K562 (cell line): ENCODE measurements around the gene SLC6A6. TPM values are rescaled to one million over a fixed set of nuclear protein-coding genes. Genes with fewer than 3 reads are reported as not detected.

Experiments used
- AFF4 ChIP-seq: sonication (generic); formaldehyde crosslinking; IDR thresholded peaks from 2 replicates; pipeline ENCODE4 v1.8.0; 2023; ENCODE audit warnings: mild to moderate bottlenecking, missing genetic modification reagents
- ARID1B ChIP-seq: fragments of 450-650 bp; IDR thresholded peaks from 2 replicates; pipeline ENCODE4 v1.6.1; 2016; ENCODE audit warnings: antibody characterized with exemption, mild to moderate bottlenecking, inconsistent platforms
- ATF6 ChIP-seq: sonication (generic); formaldehyde crosslinking; IDR thresholded peaks from 2 replicates; pipeline ENCODE4 v1.4.0; 2020; ENCODE audit warnings: mild to moderate bottlenecking, missing genetic modification reagents
- BACH1 ChIP-seq: fragments of 200-800 bp; sonication (Bioruptor generic); IDR thresholded peaks from 2 replicates; pipeline ENCODE4 v1.6.1; 2016; ENCODE audit warnings: missing genetic modification characterization, missing compliant biosample characterization
- BHLHE40 ChIP-seq: IDR thresholded peaks from 2 replicates; pipeline ENCODE4 v1.6.1; 2011; ENCODE audit warnings: low read length, improper control_type of control experiment
- ELK1 ChIP-seq: sonication (generic); formaldehyde crosslinking; IDR thresholded peaks from 2 replicates; pipeline ENCODE4 v1.8.1; 2022; ENCODE audit warnings: missing genetic modification reagents
- GTF2A2 ChIP-seq: IDR thresholded peaks from 2 replicates; pipeline ENCODE4 v1.6.1; 2016; ENCODE audit warnings: mild to moderate bottlenecking, missing genetic modification characterization, missing compliant biosample characterization
- HEY1 ChIP-seq: fragments of 250-450 bp; sonication (Bioruptor Pico); IDR thresholded peaks from 2 replicates; pipeline ENCODE4 v1.5.0; 2020; ENCODE audit warnings: mild to moderate bottlenecking, moderate library complexity, borderline replicate concordance
- KHSRP ChIP-seq: fragments of 450-650 bp; IDR thresholded peaks from 2 replicates; pipeline ENCODE4 v1.6.1; 2017
- MXI1 ChIP-seq: IDR thresholded peaks from 2 replicates; pipeline ENCODE4 v1.6.1; 2011; ENCODE audit warnings: low read depth, mild to moderate bottlenecking, improper control_type of control experiment, low read length
- RBM17 ChIP-seq: fragments of 200-400 bp; formaldehyde crosslinking; IDR thresholded peaks from 2 replicates; pipeline ENCODE4 v1.6.1; 2017; ENCODE audit warnings: low read depth, mild to moderate bottlenecking, low read length, borderline replicate concordance
- RCOR1 ChIP-seq, 2 experiments: IDR thresholded peaks; 2 replicates each; pipeline ENCODE4 v1.6.1; 2012; ENCODE audit warnings: low read depth in 2 of 2, low read length in 2 of 2, borderline replicate concordance in 1 of 2, improper control_type of control experiment in 1 of 2
- TAF15 ChIP-seq: fragments of 200-400 bp; formaldehyde crosslinking; IDR thresholded peaks from 2 replicates; pipeline ENCODE4 v1.6.1; 2017; ENCODE audit warnings: mild to moderate bottlenecking, low read depth, low read length, moderate library complexity
- ZNF316 ChIP-seq: fragments of 450-650 bp; IDR thresholded peaks from 2 replicates; pipeline ENCODE4 v1.6.1; 2016
- ZNF445 ChIP-seq: fragments of 250-450 bp; sonication (Bioruptor Pico); IDR thresholded peaks from 2 replicates; pipeline ENCODE4 v1.4.0; 2020; ENCODE audit warnings: low read depth, mild to moderate bottlenecking, moderate library complexity
- ZNF76 ChIP-seq: fragments of 250-450 bp; sonication (Bioruptor Pico); IDR thresholded peaks from 2 replicates; pipeline ENCODE4 v1.4.0; 2020; ENCODE audit warnings: mild to moderate bottlenecking, moderate library complexity, borderline replicate concordance
- polyA plus RNA-seq, 8 experiments: library from polyadenylated mRNA; depleted of rRNA in 4 of 8; stranded (reverse) in 5 of 8; unstranded in 3 of 8; fragments of >200 nt; fragmentation: Nextera tagmentation in 2 of 8; fragmentation: Illumina TruSeq in 1 of 8; extraction: Ambion mirVana in 2 of 8; extraction: Trizol in 1 of 8; gene quantifications; 2 replicates each; pipeline versions ENCODE4 v1.2.1 to v1.2.3, GENCODE V29; 2011 to 2014; ENCODE audit warnings: inconsistent platforms in 1 of 8, missing spikeins in 1 of 8
- total RNA-seq, 7 experiments: library from RNA; depleted of rRNA in 6 of 7; stranded (reverse); fragments of >200 nt in 6 of 7; fragmentation: Illumina TruSeq in 2 of 7; extraction: Trizol in 2 of 7; gene quantifications; 2 replicates each; pipeline versions ENCODE4 v1.2.1 to v1.2.3, GENCODE V29; 2011 to 2021; ENCODE audit warnings: low replicate concordance in 1 of 7
- TF ChIP-seq, protein P1 (sequence below): fragments of 450-650 bp; IDR thresholded peaks from 2 replicates; pipeline ENCODE4 v1.6.1; 2016
- TF ChIP-seq, protein P2 (sequence below), 2 experiments: fragments of 250-450 bp in 1 of 2; fragments of 450-650 bp in 1 of 2; sonication (Bioruptor Pico) in 1 of 2; IDR thresholded peaks; 2 replicates each; pipeline versions ENCODE4 v1.6.1 to v1.8.0; 2016 to 2021; ENCODE audit warnings: mild to moderate bottlenecking in 2 of 2, moderate library complexity in 2 of 2, missing compliant biosample characterization in 1 of 2, missing genetic modification characterization in 1 of 2
- TF ChIP-seq, protein P3 (sequence below): sonication (generic); formaldehyde crosslinking; IDR thresholded peaks from 2 replicates; pipeline ENCODE4 v1.9.0; 2022; ENCODE audit warnings: mild to moderate bottlenecking, missing genetic modification reagents

The SLC6A6 gene
- total and polyA plus RNA-seq, 9 of the 15 experiments (the other 6 are each of a cell fraction or from before 2014, with no cell fraction given) = 12.3 to 203 (median 93.2) TPM

DNA sequence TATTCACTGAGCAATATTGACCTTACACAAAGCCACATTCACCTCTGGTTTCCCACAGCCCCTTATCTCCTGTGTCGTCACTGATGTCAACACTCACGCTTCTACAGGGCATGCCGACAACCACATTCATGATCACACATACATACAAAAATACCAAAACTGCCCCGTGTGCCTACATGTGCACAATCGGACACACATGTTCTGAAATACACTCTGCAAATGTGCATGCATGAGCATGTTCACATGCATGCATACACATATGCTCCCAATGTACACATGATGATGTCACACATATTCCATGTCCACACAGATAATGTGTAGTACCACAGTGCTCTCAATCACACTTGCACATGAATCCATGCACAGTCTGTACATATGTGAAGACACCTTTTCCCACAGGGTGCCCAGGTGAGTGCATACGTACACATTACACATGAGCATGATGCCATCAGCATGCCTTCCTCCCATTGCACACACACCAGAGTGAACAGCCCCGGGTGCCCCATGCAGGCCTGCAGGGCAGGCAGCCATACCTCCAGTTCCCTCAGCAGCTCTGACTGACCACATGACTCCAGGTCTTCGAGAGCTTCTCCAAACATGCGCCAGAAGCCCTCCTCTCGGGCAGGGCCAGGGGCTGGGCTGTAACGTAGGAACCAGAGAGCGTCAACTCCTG lies 100.8 kb downstream of the SLC6A6 start (continued):
- no peak for TF ChIP-seq ELK1 (CRISPR knock-in tag)
- TF ChIP-seq TAF15 = no peak
- TF ChIP-seq BACH1 = no peak
- no peak for TF ChIP-seq KHSRP
- no peak for TF ChIP-seq RCOR1 (IDR thresholded peaks at IDR 0.05; ENCODE audit: borderline replicate concordance in 1 of 2, low read depth in 2 of 2, low read length in 2 of 2)
- no peak for TF ChIP-seq RBM17
- TF ChIP-seq AFF4 = no peak
- no peak for TF ChIP-seq ARID1B
- TF ChIP-seq, protein P1, sequence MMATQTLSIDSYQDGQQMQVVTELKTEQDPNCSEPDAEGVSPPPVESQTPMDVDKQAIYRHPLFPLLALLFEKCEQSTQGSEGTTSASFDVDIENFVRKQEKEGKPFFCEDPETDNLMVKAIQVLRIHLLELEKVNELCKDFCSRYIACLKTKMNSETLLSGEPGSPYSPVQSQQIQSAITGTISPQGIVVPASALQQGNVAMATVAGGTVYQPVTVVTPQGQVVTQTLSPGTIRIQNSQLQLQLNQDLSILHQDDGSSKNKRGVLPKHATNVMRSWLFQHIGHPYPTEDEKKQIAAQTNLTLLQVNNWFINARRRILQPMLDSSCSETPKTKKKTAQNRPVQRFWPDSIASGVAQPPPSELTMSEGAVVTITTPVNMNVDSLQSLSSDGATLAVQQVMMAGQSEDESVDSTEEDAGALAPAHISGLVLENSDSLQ = no peak
- TF ChIP-seq ZNF316 = no peak
- no peak for TF ChIP-seq ZNF76 (CRISPR knock-in tag)
- TF ChIP-seq GTF2A2 (tag) = no peak
- no peak for TF ChIP-seq HEY1 (CRISPR knock-in tag)
- TF ChIP-seq ZNF445 (CRISPR knock-in tag) = no peak
- TF ChIP-seq ATF6 (CRISPR knock-in tag) = no peak
- TF ChIP-seq, protein P2, sequence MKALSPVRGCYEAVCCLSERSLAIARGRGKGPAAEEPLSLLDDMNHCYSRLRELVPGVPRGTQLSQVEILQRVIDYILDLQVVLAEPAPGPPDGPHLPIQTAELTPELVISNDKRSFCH (CRISPR knock-in tag; IDR thresholded peaks at IDR 0.05) = no peak
- TF ChIP-seq, protein P2 (tag; IDR thresholded peaks at IDR 0.05) = 0 out of 2 replicates have a peak, but pooled peaks have one; percentile 21
- no peak for TF ChIP-seq BHLHE40
- no peak for TF ChIP-seq MXI1
- TF ChIP-seq, protein P3, sequence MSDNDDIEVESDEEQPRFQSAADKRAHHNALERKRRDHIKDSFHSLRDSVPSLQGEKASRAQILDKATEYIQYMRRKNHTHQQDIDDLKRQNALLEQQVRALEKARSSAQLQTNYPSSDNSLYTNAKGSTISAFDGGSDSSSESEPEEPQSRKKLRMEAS (CRISPR knock-in tag) = peak; percentile 66
